ENCODE results near the gene TP53.
"Not testable (repeated sequence)": the region's sequence is repeated elsewhere in the genome, so short reads cannot be mapped to it uniquely, and the experiment has no call there.

DNA sequence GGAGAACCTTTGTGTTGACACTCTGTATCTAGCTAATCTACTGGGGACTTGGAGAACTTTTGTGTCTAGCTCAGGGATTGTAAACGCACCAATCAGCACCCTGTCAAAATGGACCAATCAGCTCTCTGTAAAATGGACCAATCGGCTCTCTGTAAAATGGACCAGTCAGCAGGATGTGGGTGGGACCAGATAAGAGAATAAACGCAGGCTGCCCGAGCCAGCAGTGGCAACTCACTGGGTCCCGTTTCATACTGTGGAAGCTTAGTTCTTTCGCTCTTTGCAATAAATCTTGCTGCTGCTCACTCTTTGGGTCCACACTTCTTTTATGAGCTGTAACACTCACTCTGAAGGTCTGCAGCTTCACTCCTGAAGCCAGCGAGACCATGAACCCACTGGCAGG, 45.7 kb downstream of the TP53 start:
- not testable (repeated sequence) for TF ChIP-seq CTCF (IDR thresholded peaks at IDR 0.05); E2F5 (CRISPR knock-in tag; IDR thresholded peaks at IDR 0.05); NFYB (CRISPR knock-in tag; conservative IDR thresholded peaks at IDR 0.05; ENCODE audit: low read depth); SOX15 (CRISPR knock-in tag; IDR thresholded peaks at IDR 0.05); TEAD4 (CRISPR knock-in tag; IDR thresholded peaks at IDR 0.05); FOXP1 (CRISPR knock-in tag; IDR thresholded peaks at IDR 0.05; ENCODE audit: borderline replicate concordance)
- TF ChIP-seq, protein P1, sequence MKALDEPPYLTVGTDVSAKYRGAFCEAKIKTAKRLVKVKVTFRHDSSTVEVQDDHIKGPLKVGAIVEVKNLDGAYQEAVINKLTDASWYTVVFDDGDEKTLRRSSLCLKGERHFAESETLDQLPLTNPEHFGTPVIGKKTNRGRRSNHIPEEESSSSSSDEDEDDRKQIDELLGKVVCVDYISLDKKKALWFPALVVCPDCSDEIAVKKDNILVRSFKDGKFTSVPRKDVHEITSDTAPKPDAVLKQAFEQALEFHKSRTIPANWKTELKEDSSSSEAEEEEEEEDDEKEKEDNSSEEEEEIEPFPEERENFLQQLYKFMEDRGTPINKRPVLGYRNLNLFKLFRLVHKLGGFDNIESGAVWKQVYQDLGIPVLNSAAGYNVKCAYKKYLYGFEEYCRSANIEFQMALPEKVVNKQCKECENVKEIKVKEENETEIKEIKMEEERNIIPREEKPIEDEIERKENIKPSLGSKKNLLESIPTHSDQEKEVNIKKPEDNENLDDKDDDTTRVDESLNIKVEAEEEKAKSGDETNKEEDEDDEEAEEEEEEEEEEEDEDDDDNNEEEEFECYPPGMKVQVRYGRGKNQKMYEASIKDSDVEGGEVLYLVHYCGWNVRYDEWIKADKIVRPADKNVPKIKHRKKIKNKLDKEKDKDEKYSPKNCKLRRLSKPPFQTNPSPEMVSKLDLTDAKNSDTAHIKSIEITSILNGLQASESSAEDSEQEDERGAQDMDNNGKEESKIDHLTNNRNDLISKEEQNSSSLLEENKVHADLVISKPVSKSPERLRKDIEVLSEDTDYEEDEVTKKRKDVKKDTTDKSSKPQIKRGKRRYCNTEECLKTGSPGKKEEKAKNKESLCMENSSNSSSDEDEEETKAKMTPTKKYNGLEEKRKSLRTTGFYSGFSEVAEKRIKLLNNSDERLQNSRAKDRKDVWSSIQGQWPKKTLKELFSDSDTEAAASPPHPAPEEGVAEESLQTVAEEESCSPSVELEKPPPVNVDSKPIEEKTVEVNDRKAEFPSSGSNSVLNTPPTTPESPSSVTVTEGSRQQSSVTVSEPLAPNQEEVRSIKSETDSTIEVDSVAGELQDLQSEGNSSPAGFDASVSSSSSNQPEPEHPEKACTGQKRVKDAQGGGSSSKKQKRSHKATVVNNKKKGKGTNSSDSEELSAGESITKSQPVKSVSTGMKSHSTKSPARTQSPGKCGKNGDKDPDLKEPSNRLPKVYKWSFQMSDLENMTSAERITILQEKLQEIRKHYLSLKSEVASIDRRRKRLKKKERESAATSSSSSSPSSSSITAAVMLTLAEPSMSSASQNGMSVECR (CRISPR knock-in tag; IDR thresholded peaks at IDR 0.05; ENCODE audit: borderline replicate concordance) = not testable (repeated sequence)

Data from WTC11 (cell line).